ENCODE measurements around the gene MYMK.

Gene MYMK

GRCh38 chr9:133556354-133556753, 31.6 kb upstream of the MYMK start:
- H3K27me3 ChIP-seq (ENCODE audit: insufficient read depth, low read length): no peaks in the 10 kb centered on the region
- peak overlapping the region; percentile 19 for H3K18ac ChIP-seq (ENCODE audit: low read length)
- H3K9me3 ChIP-seq (ENCODE audit: insufficient read depth, low read depth, low read length): peaks cover 2% of the 10 kb centered on the region
- peak overlapping the region; percentile 88 for H4K91ac ChIP-seq (ENCODE audit: low read depth, low read length)
- H2BK12ac ChIP-seq (ENCODE audit: low read length): peak overlapping the region; percentile 2
- H3K14ac ChIP-seq (ENCODE audit: low read length): peak overlapping the region; percentile 48
- peaks cover 5 to 25% of the 10 kb centered on the region in 2 experiments for H3K36me3 ChIP-seq (ENCODE audit: control insufficient read depth in 1 of 2, insufficient read depth in 2 of 2, low read length in 2 of 2)
- WGBS (ENCODE audit: extremely low coverage, insufficient coverage, insufficient read length): no CpG with 5 or more reads among the region's 5 CpGs
- H3K23ac ChIP-seq (ENCODE audit: low read length): no peak overlapping the region
- no peak overlapping the region for H4K12ac ChIP-seq (ENCODE audit: low read depth, low read length)
- H3K4me3 ChIP-seq (ENCODE audit: low read depth, low read length): no peak overlapping the region
- H3K4me1 ChIP-seq (ENCODE audit: control insufficient read depth in 1 of 2, insufficient read depth in 2 of 2, low read length in 2 of 2): peaks cover 31 to 35% of the 10 kb centered on the region in 2 experiments
- no peak for DNase-seq
- peak overlapping the region; percentile 26 for H2BK5ac ChIP-seq (ENCODE audit: low read depth, low read length, poor library complexity)
- H3K79me2 ChIP-seq (ENCODE audit: control insufficient read depth, insufficient read depth, low read length, poor library complexity): peaks cover 2% of the 10 kb centered on the region
- no peak overlapping the region for H3K4me2 ChIP-seq (ENCODE audit: low read length)
- no peak overlapping the region for H2AFZ ChIP-seq (ENCODE audit: insufficient read depth, low read length, poor library complexity)
- H3K79me1 ChIP-seq (ENCODE audit: low read length): peaks cover 13% of the 10 kb centered on the region
- no peak overlapping the region for H2AK5ac ChIP-seq (ENCODE audit: low read length)
- H3K27ac ChIP-seq (ENCODE audit: low read depth, low read length): no peak overlapping the region
- H2BK120ac ChIP-seq (ENCODE audit: insufficient read depth, low read length, poor library complexity): peak overlapping the region; percentile 18
- H3K4ac ChIP-seq (ENCODE audit: low read depth, low read length): no peak overlapping the region
- H3K9ac ChIP-seq (ENCODE audit: low read length): no peak overlapping the region
- H4K8ac ChIP-seq (ENCODE audit: low read depth, low read length): no peak overlapping the region

GRCh38 chr9:133554729-133555128, 30.0 kb upstream of the MYMK start:
- no peak overlapping the region for H2BK12ac ChIP-seq (ENCODE audit: low read length)

GRCh38 chr9:133553973-133554713, 29.4 kb upstream of the MYMK start:
- Histone ChIP-seq H3K79me1 (ENCODE audit: low read length) (peaks cover 9% of the 10 kb centered on the region), H3K4me2 (ENCODE audit: low read length) (no peak overlapping the region), H3K4me3 (ENCODE audit: low read depth, low read length) (no peak overlapping the region), H4K8ac (ENCODE audit: low read depth, low read length) (no peak overlapping the region), H3K36me3 (ENCODE audit: control insufficient read depth in 1 of 2, insufficient read depth in 2 of 2, low read length in 2 of 2) (peaks cover 7 to 18% of the 10 kb centered on the region in 2 experiments), H2AK5ac (ENCODE audit: low read length) (no peak overlapping the region), H2BK5ac (ENCODE audit: low read depth, low read length, poor library complexity) (no peak overlapping the region), H3K9me3 (ENCODE audit: insufficient read depth, low read depth, low read length) (peaks cover 6% of the 10 kb centered on the region), H3K4ac (ENCODE audit: low read depth, low read length) (no peak overlapping the region), H3K4me1 (ENCODE audit: control insufficient read depth in 1 of 2, insufficient read depth in 2 of 2, low read length in 2 of 2) (peaks cover 31 to 35% of the 10 kb centered on the region in 2 experiments), H3K23ac (ENCODE audit: low read length) (no peak overlapping the region), H4K91ac (ENCODE audit: low read depth, low read length) (peak overlapping the region; percentile 7), H2BK120ac (ENCODE audit: insufficient read depth, low read length, poor library complexity) (no peak overlapping the region), H3K18ac (ENCODE audit: low read length) (no peak overlapping the region), H3K27ac (ENCODE audit: low read depth, low read length) (no peak overlapping the region), H4K12ac (ENCODE audit: low read depth, low read length) (no peak overlapping the region), H2AFZ (ENCODE audit: insufficient read depth, low read length, poor library complexity) (no peak overlapping the region), H3K27me3 (ENCODE audit: insufficient read depth, low read length) (no peaks in the 10 kb centered on the region), H3K9ac (ENCODE audit: low read length) (no peak overlapping the region), H2BK12ac (ENCODE audit: low read length) (no peak overlapping the region), H3K79me2 (ENCODE audit: control insufficient read depth, insufficient read depth, low read length, poor library complexity) (peaks cover 2% of the 10 kb centered on the region), H3K14ac (ENCODE audit: low read length) (no peak overlapping the region)
- no CpG with 5 or more reads among the region's 31 CpGs for WGBS (ENCODE audit: extremely low coverage, insufficient coverage, insufficient read length)
- no peak for DNase-seq

More at GRCh38 chr9:133554729-133555128, 30.0 kb upstream of the MYMK start:
- Histone ChIP-seq H3K4me2 (ENCODE audit: low read length) (no peak overlapping the region), H3K27ac (ENCODE audit: low read depth, low read length) (no peak overlapping the region), H2BK5ac (ENCODE audit: low read depth, low read length, poor library complexity) (no peak overlapping the region), H4K8ac (ENCODE audit: low read depth, low read length) (no peak overlapping the region), H4K91ac (ENCODE audit: low read depth, low read length) (peak overlapping the region; percentile 7), H3K9ac (ENCODE audit: low read length) (no peak overlapping the region), H3K9me3 (ENCODE audit: insufficient read depth, low read depth, low read length) (peaks cover 4% of the 10 kb centered on the region), H3K36me3 (ENCODE audit: control insufficient read depth in 1 of 2, insufficient read depth in 2 of 2, low read length in 2 of 2) (peaks cover 5 to 18% of the 10 kb centered on the region in 2 experiments), H2AFZ (ENCODE audit: insufficient read depth, low read length, poor library complexity) (no peak overlapping the region), H3K4me1 (ENCODE audit: control insufficient read depth in 1 of 2, insufficient read depth in 2 of 2, low read length in 2 of 2) (peaks cover 31 to 35% of the 10 kb centered on the region in 2 experiments), H3K23ac (ENCODE audit: low read length) (no peak overlapping the region), H4K12ac (ENCODE audit: low read depth, low read length) (no peak overlapping the region), H3K4ac (ENCODE audit: low read depth, low read length) (no peak overlapping the region), H3K79me1 (ENCODE audit: low read length) (peaks cover 12% of the 10 kb centered on the region), H3K18ac (ENCODE audit: low read length) (no peak overlapping the region), H2AK5ac (ENCODE audit: low read length) (no peak overlapping the region), H2BK120ac (ENCODE audit: insufficient read depth, low read length, poor library complexity) (no peak overlapping the region), H3K4me3 (ENCODE audit: low read depth, low read length) (no peak overlapping the region), H3K27me3 (ENCODE audit: insufficient read depth, low read length) (no peaks in the 10 kb centered on the region), H3K14ac (ENCODE audit: low read length) (no peak overlapping the region), H3K79me2 (ENCODE audit: control insufficient read depth, insufficient read depth, low read length, poor library complexity) (peaks cover 2% of the 10 kb centered on the region)
- no peak for DNase-seq
- no CpG with 5 or more reads among the region's 8 CpGs for WGBS (ENCODE audit: extremely low coverage, insufficient coverage, insufficient read length)

DNA sequence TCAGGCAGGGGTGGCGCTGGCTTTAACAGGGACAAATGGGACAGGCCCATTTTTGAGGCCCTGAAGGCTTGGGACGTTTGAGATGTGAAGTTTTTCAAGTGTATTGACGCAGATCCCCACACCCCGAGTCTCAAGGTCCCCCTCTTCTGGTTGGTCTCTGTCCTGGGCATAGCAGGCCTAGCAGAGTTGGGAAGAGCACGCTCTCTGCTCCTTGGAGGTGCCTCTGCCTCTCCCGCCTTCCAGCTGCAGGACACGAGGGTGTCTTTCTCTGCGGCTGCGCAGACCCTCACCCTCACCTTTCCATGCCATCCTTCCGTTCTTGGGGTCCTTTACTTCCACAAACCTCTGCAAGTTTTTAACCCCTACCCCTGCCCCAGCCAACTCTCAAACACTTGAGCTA, 28.4 kb upstream of the MYMK start:
- H3K36me3 ChIP-seq (ENCODE audit: control insufficient read depth in 1 of 2, insufficient read depth in 2 of 2, low read length in 2 of 2): peaks cover 7 to 19% of the 10 kb centered on the region in 2 experiments
- H4K8ac ChIP-seq (ENCODE audit: low read depth, low read length): no peak overlapping the region
- no peak overlapping the region for H3K9ac ChIP-seq (ENCODE audit: low read length)
- H3K4me2 ChIP-seq (ENCODE audit: low read length): no peak overlapping the region
- H2AFZ ChIP-seq (ENCODE audit: insufficient read depth, low read length, poor library complexity): no peak overlapping the region
- H2BK5ac ChIP-seq (ENCODE audit: low read depth, low read length, poor library complexity): no peak overlapping the region
- H3K27me3 ChIP-seq (ENCODE audit: insufficient read depth, low read length): no peaks in the 10 kb centered on the region
- H3K79me1 ChIP-seq (ENCODE audit: low read length): peaks cover 6% of the 10 kb centered on the region
- peaks cover 25 to 28% of the 10 kb centered on the region in 2 experiments for H3K4me1 ChIP-seq (ENCODE audit: control insufficient read depth in 1 of 2, insufficient read depth in 2 of 2, low read length in 2 of 2)
- no peak overlapping the region for H3K27ac ChIP-seq (ENCODE audit: low read depth, low read length)
- H2AK5ac ChIP-seq (ENCODE audit: low read length): no peak overlapping the region
- H3K4ac ChIP-seq (ENCODE audit: low read depth, low read length): no peak overlapping the region
- H2BK12ac ChIP-seq (ENCODE audit: low read length): no peak overlapping the region
- DNase-seq: no peak
- H3K23ac ChIP-seq (ENCODE audit: low read length): no peak overlapping the region
- no peak overlapping the region for H2BK120ac ChIP-seq (ENCODE audit: insufficient read depth, low read length, poor library complexity)
- H3K79me2 ChIP-seq (ENCODE audit: control insufficient read depth, insufficient read depth, low read length, poor library complexity): peaks cover 2% of the 10 kb centered on the region
- peaks cover 6% of the 10 kb centered on the region for H3K9me3 ChIP-seq (ENCODE audit: insufficient read depth, low read depth, low read length)
- H4K91ac ChIP-seq (ENCODE audit: low read depth, low read length): peak overlapping the region; percentile 31
- WGBS (ENCODE audit: extremely low coverage, insufficient coverage, insufficient read length): no CpG with 5 or more reads among the region's 10 CpGs
- H3K14ac ChIP-seq (ENCODE audit: low read length): no peak overlapping the region
- H3K4me3 ChIP-seq (ENCODE audit: low read depth, low read length): peak overlapping the region; percentile 20
- H4K12ac ChIP-seq (ENCODE audit: low read depth, low read length): no peak overlapping the region
- no peak overlapping the region for H3K18ac ChIP-seq (ENCODE audit: low read length)
